Dermis blood vessel endothelial cell (primary cell): ENCODE measurements around the gene SPATA19. TPM values are rescaled to one million over a fixed set of nuclear protein-coding genes. Genes with fewer than 3 reads are reported as not detected.
"Not testable (repeated sequence)": the region's sequence is repeated elsewhere in the genome, so short reads cannot be mapped to it uniquely, and the experiment has no call there.

Experiments used
- DNase-seq: peaks from one replicate; pipeline ENCODE4 v3.0.0; 2010
- total RNA-seq: library from RNA; depleted of rRNA; stranded (reverse); fragments of >200 nt; gene quantifications from 2 replicates; pipeline ENCODE4 v1.2.3, GENCODE V29; 2014

The SPATA19 gene, protein sequence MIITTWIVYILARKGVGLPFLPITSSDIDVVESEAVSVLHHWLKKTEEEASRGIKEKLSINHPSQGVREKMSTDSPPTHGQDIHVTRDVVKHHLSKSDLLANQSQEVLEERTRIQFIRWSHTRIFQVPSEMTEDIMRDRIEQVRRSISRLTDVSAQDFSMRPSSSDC
- not detected in 2 replicates for total RNA-seq

DNA sequence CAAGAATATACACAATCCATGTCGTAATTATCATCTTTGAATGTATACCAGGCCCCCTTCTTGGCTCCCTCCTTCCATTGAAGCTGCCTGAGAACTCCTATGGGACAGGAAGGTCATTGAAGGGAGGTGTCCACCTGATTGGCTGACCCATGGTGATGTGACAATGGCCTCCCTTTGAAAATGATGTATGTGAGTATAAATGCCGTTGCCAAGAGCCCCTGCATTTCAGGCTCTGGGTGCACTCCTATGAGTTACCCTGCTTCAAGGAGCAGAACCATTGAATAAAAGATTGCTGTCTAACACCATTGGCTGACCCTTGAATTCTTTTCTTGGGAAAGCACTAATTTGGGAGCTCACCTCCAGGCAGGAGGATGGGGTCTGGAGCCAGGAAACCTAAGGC lies at the start of gene SPATA19:
Gene SPATA19, minus strand, starts transcription at position 101 of the 400 bp plus-strand sequence. Its CDS starts 67 bp downstream, at position 34.
- DNase-seq = no peak

DNA sequence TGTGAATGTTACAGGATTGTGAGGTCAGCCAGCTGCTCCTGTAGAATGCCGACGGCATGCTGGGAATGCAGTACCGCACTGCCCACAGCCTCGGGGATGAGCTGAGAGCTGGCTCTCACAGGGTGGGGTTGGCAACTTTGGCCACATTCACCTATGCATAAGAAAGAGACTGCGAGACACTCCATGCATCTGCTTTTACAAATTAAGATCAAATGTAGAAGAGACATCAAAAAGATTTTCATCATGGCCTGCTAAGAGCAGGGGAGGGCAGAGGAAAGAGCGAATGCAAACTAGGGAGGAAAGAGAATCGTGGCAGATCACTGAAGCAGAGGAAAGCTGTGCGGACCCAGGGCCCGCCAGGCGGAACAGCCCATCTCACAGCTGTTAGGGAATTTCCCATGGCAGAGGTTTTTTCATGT lies 49.8 kb upstream of the SPATA19 start:
- no peak for DNase-seq

DNA sequence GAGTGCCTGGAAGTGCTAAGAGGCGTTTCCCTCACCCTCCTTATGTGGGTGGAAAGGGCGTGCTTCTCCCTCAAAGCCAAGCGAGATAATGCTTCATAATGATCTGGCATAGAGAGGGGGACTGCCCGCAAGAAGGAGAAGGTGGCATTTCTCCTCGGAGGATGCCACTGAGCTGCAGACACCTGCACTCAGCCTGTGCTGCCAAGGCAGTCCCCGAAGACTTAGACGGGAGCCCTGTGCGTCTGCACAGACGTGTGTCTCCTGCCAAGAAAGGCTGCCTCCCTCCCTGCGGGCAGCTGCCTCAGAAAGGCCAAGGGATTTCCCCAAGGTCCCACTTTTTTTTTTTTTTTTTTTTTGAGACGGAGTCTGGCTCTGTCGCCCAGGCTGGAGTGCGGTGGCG lies 48.1 kb upstream of the SPATA19 start:
- no peak for DNase-seq

DNA sequence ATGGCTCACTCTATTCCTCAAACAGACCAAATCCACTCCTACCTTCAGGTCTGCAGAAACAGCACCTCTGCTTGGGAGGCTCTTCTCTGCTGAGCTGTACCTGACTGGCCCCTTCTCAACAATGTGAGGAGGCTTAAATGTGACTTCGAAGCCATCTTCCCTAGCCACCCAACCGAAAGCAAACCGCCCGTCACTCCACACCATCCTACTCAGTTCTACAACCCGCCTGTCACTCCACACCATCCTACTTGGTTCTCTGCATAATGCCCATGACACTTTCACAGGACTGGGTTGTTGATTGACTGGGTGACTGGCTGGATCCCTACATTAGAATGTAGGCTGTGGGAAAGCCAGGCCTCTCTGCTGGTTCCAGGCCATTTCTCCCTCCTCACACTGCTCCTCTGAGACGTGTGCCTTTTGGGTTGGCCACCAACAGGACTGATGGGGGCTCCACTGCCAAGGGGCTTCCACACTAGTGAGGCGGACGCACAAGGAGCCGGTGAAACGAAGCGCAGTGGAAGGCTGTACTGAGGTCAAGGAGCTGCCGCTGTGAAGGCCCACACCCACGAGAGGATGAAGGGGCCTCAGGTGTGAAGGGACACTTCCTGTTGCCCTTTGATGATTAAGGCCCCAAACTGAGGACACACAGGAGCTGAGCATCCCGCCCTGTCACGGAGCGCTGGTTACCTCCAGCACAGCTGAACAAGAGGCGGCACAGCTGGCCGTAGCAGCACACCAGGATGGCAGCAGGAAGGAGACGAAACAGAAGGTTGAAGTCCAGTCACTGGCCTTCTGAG lies 47.5 kb upstream of the SPATA19 start:
- DNase-seq = no peak

DNA sequence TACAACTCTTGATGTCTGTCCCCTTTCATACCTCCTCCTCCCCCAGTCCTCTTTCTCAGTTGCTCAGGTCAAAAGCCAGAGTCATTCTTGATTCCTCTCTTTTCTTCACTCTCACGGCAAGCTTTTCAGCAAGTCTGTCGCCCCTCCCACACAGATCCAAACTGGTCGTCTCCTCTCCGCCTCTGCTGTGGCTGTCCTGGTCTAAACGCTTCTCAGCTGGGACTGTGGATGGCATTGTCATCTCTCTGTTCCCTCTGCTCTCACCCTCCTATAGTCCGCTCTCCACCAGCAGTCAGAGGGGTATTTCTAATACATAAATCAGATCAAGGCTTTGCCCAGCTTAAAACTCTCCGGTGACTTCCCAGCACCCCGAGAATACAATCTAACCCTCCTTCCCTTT lies 46.8 kb upstream of the SPATA19 start:
- DNase-seq = no peak

DNA sequence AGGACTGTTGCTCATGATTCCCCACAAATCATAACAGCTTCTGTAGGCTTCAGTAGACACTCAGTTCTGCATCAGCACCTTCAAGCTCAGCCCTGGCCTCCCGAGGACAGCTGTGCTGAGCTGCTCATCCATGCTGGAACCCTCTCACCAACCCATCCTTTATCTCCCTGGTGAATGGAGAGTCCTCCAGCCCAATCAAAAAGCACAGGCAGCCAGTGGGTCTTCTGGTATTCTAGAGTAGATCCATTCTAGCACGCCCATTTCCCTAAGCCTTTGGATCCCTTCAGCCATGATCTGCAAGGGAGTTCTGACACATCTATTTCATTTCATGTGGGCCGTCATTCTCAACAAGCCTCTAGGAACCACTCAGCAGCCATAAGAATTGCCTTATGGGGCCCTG lies 44.6 kb upstream of the SPATA19 start:
- DNase-seq = no peak

DNA sequence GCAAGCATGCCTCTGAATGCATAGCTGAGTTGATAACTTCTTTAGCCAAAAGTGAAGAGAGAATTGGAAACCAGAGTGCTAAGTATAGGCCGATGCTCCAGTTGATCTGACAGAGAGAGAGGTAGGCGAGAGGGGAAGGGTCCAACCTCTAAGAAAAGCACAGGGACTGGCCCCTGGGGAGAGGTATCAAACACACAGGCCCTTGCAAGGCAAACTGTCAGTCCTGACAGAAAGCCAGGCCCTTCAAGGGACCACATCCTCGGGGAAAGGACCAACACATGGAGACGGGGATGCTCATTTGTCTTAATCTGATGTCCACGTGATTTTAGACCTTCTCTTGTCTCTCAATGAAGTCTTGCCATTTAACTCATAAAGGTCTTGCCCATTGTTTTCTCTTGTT lies 43.9 kb upstream of the SPATA19 start:
- no peak for DNase-seq

DNA sequence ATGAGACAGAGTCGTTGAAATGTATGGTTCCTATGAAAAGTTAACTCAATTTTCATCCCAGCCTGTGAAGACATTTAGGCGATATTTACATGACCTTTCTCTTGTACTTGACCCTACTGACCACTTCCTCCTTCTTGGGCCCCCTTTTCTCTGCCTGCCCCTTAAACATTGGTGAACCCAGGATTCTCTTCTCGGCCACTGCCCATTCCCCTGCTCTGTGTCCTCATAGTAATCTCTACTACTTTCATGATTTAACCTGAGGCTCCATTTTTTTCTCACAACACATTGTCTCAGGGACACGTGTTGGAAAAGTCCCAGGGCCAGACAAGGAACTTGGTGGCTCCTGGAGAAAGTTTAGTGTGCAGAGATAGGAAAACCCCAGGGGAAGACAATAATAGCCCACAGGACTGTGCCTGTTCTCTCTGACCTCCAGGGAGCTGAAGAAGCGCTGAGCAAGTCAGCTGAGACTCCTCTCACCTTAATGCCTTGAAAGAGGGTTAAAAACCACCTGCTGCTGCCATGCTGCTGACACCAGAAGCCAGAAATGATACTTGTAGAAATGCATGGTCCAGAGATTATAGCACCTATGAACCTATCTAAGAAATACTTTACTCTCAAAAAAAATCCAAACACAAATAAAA lies 42.5 kb upstream of the SPATA19 start:
- no peak for DNase-seq

DNA sequence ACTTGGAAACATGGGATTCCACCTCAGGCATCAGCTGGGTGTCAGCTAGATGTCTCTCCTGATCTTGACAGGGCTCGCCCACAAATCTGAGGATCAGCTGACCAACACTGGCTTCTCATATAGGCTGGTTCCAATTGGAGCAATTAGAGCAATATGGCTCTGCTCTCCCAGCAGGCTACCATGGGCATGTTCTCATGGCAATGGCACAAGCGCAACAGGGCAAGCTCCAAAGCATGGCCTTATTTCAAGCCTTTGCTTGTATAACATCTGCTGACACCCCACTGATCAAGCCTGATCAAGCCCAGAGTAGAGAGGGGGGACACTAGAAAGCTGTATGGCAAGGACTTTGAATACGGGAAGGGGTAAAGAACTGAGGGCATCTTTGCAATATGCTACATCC lies 40.7 kb upstream of the SPATA19 start:
- DNase-seq = no peak

DNA sequence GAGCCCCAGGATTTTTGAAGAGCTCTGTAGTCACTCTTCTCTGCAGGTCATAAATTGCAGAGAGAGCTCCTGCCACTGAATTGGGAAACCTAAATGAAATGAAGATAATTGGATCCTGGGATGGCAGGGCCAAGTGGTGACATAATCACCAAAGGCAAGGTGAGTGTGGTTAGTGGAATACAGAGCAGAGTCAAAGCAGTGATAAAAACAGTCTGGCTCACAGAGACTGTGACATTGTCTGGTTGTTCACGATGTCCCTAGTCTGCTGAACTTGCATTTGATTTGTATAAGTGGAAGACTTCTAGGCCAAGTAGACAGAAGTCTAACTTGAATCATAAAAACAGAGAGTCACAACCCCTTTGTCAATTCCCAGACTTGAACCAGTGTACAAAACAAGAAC lies 26.8 kb upstream of the SPATA19 start:
- DNase-seq = no peak

DNA sequence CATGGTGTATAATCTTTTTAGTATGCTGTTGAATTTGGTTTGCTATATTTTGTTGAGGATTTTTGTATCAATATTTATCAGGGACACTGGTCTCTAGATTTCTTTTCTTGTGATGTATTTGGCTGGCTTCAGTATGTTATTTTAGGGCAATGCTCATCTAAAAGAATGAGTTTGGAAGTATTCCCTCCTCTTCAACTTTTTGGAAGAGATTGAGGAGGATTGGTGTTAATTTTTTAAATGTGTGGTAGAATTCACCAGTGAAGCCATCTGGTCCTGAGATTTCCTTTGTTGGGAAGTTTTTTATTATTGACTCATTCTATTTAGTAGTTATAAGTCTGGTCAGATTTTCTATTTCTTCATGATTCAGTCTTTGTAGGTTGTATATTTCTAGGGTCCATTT lies 22.1 kb upstream of the SPATA19 start:
- no peak for DNase-seq

DNA sequence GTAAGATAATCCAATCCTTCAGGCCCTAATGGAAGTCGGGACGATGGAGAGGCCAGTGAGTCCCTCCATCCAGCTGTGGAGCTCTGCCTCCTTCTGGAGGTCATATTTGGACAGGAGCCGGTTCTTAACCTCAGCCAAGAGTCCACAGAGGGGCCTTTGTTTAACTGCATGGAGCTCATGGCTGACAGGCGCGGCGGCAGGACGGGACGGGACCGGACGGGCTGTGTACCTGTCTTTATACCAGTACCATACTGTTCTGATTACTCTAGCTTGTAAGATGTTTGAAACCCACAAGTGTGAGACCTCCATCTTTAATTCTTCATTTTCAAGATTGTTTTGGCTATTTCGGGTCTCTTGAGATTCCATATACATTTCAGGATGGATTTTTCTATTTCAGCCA lies 20.2 kb upstream of the SPATA19 start:
- no peak for DNase-seq

DNA sequence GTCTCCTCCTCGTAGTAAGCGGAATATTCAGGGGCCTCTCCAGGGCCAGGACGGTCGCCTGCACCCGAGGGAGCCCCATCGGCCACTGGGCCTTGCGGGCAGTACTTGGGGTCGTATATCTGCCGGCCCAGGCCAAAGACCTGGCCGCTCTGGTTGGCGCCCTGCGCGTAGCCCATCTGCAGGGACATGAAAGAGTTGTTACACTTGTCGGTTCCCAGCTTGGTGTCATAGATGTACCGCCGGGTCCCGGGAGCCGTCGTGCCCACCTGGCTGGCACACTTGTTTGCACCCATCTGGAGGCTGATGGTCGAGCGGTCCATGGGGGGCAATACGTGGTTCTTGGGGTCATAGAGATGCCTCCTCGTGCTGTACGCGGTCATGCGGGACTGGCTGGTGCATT lies 19.4 kb upstream of the SPATA19 start:
- DNase-seq = no peak

DNA sequence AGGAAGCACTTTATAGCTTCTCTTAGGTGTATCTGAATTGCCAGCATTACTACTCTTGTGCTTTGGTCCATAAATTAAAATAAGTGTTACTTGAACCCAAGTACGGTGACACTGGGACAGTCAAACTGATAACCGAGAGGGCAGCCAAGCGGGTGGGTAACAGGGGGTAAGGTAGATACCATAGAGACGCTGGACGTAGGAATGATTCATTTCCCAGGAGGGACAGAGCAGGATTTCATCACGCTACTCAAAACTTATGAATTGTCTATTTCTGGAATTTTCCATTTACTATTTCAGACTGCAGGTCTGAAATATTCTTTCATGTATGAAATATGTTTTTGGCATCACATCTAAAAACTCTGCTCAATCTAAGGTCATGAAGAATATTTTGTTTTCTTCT lies 14.8 kb upstream of the SPATA19 start:
- DNase-seq = no peak

DNA sequence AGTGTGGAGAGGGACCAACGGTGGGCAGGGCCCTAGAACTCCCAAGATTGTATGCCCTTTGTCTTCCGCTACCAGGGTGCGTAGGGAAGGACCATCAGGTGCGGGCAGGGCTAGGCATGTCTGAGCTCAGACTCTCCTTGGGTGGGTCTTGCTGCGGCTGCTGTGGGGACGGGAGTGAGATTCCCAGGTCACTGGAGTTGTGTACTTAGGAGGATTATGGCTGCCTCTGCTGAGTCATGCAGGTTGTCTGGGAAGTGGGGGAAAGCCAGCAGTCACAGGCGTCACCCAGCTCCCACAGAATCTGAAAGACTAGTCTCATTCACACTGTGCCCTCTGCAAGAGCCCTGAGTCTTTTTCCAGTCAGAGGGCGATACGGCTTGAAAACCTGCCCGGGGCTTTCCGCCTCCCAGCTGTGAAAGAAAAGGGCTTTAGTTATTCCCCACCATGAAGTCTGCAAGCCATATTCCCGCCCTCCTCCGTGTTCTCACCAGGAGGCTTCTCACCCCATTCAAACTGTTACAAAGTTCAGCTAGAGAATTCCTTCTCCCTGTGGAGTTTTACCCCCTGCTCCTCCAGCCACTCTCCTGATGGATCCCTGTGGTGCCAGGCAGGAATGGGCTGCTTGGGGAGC lies 9.1 kb upstream of the SPATA19 start:
- not testable (repeated sequence) for DNase-seq

DNA sequence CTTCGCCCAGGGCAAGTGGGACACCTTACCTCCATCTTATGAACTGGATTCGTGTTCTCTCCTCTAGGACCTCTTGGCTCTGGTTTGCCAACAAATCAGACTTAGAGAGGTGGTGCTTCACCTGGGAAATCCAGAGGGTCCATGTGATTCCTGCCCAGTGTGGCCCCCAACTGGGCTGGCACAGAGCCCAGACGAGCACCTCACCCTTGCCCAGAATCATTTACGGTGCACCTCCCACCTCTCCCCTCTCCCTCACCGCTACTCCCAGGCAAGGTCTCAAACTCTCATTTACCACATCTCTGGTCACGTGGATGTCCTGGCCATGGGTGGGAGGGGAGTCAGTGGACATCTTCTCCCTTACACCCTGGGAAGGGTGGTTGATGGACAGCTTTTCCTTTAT lies 1.1 kb downstream of the SPATA19 start:
- DNase-seq = no peak

DNA sequence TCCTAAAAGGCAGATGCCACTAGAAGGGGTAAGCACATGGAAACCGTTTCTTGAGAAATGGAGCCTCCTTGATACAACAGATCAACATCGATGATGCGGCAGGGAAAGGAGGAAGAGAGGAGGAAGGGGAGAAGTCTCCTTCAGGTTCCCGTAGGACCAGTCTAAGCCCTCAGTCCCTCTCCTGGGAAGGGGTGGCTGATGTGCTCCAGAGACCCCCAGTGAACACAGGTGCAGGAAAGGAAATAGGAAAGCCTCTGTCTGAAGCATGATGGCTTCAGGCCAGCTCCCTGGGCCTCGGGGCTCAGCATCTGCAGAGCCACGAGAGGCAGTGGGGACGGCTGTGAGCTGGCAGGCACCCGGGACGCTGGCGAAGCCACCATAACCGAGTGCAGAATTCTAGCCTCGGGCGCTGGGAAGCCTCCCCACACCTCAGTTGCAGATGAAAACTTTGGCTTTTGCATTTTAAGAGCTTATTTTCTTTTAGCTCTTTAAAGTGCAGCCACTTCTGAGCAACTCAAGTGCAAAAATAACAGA lies 1.8 kb downstream of the SPATA19 start:
- DNase-seq = no peak

DNA sequence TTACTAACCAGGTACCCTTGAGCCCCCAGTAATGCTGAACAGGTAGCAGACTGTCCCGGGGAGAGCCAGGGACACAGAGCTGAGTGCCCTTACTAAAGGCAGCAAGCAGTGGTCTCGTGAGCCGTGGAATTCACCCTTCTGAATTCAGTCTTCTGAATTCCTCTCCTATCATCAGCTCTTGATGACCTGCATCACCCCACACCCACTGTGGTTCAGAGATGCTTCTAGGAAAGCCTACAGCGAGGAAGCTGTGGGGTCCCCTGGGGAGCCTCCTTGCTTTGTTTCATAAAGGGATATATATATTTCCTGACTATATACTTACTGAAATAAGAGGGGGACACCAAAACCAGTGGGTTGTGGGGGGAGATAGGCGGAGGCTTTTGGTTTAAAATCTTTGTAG lies 2.6 kb downstream of the SPATA19 start:
- DNase-seq = no peak

DNA sequence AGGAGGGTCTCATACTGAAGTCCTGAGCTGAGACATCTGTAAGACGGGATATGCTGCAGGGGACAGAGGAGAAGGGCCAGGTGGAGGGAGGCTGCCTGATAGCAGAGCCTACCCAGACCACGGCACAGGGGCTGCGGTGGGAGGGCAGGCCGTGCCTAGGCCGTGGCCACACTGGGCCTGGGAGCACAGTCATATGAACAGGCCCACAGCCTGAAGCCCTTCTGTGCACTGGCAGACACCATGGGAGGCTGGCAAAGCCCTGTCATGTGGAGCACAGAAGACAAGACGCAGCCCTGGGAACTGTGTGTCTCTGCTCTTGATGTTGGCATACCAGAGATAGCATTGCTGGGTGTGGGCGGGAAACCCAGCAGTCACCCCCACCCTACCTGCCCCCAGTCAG lies 3.3 kb downstream of the SPATA19 start:
- no peak for DNase-seq

DNA sequence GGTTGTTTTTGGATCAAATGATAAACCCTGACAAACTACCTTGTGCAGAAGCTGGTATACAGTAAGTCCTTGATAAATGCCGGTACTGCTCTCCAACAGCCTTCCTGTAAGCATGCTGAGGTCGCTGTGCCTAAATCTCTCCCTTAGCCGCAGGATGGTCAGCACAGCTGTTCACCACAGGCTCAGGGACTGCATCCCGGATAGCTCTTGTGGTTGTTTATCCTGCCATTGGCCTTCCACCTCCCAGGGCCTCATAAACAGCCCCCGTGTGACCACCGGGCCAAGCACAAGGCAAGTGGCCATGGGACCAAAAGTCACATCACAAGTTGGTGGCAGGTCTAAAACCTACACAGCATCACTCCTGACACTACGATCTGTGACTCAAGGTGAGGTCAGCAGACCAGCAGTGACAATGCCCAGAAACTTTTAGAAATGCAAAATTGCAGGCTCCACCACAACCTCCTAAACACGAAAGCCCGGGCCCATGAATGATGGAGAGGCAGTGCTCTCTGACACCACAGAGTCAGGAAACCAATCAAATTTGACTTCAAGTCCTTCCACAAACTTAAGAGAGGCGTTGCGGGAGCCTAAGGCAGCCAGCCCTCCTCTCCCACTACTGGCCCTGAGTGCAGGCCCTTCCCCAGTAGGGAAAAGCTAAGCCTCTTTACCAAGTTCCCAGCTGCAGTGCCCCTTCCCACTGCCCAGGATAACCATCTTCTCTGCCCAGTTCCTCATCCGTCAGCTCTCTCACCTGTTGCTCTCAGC lies 3.9 kb downstream of the SPATA19 start:
- DNase-seq = no peak

DNA sequence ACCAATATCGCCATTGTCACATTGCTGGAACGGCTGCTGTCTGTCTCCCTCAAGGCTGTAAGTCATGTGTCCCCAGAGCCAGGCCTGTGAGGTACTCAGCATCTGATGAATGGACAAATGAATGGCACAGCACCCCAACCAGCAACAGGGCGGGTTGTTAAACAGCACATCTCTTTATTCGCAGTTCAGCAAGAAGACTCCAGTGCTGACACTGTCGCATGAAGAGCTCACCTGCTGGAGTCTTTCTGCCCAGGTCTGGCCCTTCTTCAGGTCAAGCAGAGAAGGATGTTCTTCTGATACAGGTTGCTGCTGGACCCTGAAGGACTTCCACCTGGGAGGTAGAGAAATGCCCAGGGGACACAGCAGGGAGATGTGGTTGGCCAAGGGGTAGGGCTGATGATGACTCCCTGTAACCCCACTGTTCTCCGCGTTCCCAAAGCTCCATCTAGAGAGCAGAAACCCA lies 4.8 kb downstream of the SPATA19 start:
- no peak for DNase-seq
